AG08395 (cell line): Measurements from ENCODE around the gene HSPA2.

ENCODE experiments used
- DNase-seq: peaks from one replicate; pipeline ENCODE4 v3.0.0; 2012; ENCODE audit warnings: mixed read lengths, low spot score

The HSPA2 gene

DNA sequence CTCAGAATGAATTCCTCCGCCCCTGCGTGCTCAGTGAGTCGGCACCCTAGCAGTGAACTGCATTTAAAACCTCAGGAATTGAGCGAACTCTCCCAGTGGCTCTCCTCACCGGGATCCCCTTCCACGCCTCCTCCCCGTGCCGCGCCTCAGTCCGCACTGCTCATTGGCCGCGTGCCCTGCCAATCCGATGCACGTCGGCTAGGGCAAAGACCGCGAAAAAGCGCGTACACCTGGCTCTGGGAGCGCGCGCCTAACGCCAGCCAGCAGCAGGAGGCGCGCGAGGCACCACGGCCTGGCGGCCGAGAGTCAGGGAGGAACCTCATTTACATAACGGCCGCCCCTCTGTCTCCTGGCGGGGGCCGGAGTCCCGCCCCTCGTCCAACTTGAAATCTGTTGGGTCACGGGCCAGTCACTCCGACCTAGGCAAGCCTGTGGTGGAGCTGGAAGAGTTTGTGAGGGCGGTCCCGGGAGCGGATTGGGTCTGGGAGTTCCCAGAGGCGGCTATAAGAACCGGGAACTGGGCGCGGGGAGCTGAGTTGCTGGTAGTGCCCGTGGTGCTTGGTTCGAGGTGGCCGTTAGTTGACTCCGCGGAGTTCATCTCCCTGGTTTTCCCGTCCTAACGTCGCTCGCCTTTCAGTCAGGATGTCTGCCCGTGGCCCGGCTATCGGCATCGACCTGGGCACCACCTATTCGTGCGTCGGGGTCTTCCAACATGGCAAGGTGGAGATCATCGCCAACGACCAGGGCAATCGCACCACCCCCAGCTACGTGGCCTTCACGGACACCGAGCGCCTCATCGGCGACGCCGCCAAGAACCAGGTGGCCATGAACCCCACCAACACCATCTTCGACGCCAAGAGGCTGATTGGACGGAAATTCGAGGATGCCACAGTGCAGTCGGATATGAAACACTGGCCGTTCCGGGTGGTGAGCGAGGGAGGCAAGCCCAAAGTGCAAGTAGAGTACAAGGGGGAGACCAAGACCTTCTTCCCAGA lies at the start of gene HSPA2:
Gene HSPA2 (plus strand): TSS at position 534 of the 995 bp plus-strand sequence. CDS start 109 bp downstream, at position 643.
- DNase-seq: peak; percentile 98

GRCh38 chr14:64491637-64492036 lies 48.9 kb upstream of the HSPA2 start:
- no peak for DNase-seq

DNA sequence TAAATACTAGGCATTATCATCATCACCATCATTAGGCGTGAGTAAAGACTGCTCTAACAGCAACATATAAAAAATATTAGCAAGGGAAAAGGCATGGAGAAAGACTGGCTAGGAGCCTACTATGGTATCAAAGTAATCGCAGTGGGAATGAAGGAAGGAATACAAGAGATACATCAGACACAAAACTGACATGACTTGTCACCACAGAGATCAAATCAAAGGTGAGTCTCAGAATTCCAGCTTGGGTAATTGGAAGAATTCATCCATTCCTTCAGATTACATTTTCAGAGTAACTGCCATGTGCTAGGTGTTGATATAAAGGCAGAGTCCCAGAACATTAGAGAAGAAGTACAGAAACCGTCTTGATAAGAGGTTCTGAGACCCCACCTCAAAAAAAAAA lies 47.1 kb upstream of the HSPA2 start:
- no peak for DNase-seq

DNA sequence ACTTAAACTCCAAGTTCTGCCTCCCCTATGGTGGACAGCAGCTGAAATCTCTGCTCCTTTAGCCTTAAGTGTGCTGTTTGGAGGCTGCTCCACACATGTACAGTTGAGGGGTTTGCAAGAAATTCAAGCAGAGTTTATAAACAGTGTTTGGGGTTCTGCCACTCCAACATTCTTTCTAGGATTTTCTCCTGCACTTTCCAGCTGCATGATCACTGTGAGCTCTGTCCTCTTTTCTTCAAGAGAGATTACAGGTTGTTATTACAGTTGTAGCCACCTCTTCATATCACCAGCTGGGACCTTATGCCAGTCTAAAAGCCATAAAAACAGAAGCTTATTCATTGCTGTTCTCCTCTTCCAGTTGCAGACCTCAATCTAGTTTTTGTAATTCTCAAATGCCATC lies 45.3 kb upstream of the HSPA2 start:
- DNase-seq: no peak

GRCh38 chr14:64496764-64497163 lies 43.8 kb upstream of the HSPA2 start:
- no peak for DNase-seq

GRCh38 chr14:64500088-64500487 lies 40.5 kb upstream of the HSPA2 start:
- no peak for DNase-seq

DNA sequence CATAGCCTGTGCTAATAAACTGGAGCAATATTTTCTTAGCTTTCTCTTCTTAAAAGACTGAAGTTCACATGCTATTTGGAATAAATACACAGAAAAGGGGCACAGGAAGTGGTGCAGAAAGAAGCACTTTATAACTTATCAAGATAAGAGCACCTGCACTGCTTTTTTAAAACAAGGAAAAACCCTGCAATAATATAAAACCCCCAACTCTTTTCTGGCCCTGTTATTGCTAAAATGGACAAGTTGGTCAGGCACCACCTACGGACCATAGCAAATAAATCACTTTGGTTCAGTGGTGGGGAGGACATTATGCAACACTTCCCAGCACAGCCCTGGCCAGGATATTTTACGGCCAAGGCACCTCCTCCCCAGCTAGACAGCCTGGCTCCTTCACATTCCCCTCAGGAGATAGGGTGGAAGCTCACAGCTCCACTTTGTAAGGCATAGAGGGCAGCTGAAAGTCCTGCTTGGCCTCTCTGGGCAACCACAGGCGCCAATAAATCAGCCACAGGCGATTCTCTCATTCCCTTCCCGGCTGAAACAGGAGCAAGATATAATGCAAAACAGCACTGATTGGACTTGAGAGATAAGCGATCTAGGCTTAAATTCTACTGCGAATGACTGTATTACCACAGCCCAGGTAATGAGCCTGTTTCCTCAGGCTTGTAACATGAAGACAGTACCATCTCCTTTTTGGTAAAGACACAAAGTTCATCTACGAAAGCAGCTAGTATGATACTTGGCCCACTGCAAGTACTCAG lies 39.0 kb upstream of the HSPA2 start:
- peak; percentile 59 for DNase-seq

- DNase-seq: no peak
Measured at GRCh38 chr14:64502456-64502855, 38.1 kb upstream of the HSPA2 start.

DNA sequence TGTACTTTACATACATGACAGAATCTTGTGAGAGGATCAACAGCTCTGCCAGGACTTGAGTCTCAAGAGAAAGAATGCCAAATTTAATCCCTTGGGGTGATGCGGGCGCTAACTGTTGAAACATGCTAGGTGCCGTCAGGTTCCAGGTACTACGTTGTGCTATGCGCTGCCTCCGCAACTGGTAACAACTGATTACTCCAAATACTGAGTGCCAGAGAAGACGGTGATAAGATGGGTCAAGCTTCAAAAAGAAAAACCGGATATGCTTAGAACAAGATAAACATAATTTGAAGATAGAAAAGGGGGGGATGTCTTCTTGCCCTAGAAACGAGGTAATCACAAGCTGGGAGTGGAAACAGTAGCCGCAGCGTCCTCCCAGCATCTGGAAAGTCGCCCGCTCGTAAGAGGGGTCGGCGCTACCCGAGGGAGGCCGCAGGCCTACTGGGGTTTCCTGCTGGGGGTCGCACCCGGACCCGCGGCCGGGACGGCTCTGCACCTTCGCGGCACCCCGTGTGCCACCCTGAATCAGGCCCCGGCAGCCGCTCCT lies 37.6 kb upstream of the HSPA2 start:
- DNase-seq: no peak

DNA sequence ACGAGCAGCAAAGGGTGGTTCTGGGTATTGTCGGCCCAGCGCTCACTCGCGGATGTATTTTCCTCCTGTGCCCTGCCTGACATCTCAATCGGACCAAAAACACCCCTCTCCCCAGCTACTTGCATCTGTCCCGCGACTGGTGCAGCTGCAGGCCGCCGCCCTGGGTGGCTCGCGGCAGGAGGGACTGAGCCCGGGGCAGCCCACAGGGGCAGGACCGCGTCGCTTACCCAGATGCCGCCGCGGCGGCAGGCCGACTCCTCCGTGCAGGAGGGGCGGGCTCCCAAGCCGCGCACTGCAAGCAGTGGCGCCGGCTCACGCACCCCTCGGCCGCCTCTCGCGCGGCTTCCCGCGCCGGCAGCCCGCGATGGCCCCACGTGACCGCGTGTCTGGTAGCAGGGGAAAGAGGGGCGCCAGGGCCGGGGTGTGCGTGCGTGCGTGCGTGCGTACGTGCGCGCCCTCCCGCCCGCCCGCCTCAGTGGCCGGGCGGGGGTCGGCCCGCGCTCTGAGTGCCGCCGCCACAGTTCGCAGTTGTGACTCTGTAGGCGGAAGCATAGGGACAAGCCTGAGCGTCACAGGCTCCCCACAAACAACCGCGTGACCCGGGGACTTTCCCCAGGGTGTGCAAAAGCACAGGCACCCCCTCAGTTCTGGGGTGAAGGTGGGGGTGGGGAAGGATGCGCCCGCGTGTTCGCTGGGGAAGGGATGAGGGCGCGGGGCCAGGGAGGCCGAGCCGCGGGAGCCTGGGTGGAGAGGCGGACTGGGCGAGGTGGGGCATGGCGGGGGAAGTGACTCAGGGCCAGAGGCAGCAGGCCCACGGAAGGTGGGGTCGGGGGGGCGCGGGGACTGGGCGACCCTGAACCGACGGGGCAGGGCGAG lies 36.9 kb upstream of the HSPA2 start, which contains the start of gene ZBTB25:
Gene ZBTB25 (minus strand): TSS at position 405 of the 876 bp plus-strand sequence. CDS start 13,305 bp downstream, outside the sequence.
- peak; percentile 88 for DNase-seq

GRCh38 chr14:64504310-64504896 lies 36.1 kb upstream of the HSPA2 start, which contains the start of gene ZBTB1:
TSS of gene ZBTB1 (plus strand) at chr14:64504770. CDS start at chr14:64521505, 16,735 bp downstream.
- DNase-seq: peak; percentile 75

GRCh38 chr14:64504897-64505794 lies 35.4 kb upstream of the HSPA2 start:
- peak; percentile 85 for DNase-seq

GRCh38 chr14:64506721-64507120 lies 33.8 kb upstream of the HSPA2 start:
- DNase-seq: no peak

- no peak for DNase-seq
Measured at GRCh38 chr14:64507376-64508156, 33.0 kb upstream of the HSPA2 start.

- DNase-seq: no peak
Measured at GRCh38 chr14:64508215-64508776, 32.2 kb upstream of the HSPA2 start.

DNA sequence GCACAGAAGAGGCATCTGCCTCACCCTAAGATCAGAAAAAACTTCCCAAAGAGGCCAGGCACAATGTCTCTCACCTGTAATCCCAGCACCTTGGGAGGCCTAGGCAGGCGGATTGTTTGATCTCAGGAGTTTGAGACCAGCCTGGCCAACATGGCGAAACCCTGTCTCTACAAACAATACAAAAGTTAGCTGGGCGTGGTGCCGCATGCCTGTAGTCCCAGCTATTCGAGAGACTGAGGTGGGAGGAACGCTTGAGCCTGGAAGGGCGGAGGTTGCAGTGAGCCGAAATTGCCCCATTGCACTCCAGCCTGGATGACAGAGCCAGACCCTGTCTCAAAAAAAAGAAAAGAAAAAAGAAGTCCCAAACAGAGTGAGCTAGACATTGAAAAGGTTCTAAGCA lies 31.5 kb upstream of the HSPA2 start:
- no peak for DNase-seq

- DNase-seq: peak; percentile 56
Measured at GRCh38 chr14:64510825-64511671, 29.5 kb upstream of the HSPA2 start.

DNA sequence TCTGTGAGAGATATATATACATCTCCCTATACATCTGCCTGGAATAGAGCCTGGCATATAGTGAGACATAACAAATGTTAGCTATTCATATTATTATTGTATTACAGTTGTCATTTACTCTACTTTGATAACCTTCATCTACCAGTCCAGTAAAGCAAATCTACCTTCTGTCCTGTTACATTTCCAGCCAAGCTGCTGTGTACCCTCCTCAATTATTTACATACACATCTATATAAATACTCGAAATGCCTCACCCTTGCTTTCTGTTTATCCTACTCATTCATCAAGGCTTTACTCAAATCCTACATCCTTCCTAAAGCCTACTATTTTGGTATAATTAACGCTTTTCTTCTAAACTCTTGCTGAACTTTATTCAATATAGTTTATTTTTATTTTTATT lies 27.3 kb upstream of the HSPA2 start:
- no peak for DNase-seq
